Measurements from ENCODE around the gene AAK1.
"Not testable (repeated sequence)": the region's sequence is repeated elsewhere in the genome, so short reads cannot be mapped to it uniquely, and the experiment has no call there.

AAK1 gene

GRCh38 chr2:69477627-69478026 is 165.9 kb downstream of the AAK1 start:
- no peak for DNase-seq

- no peak for DNase-seq
Observed at GRCh38 chr2:69474688-69475087, 168.9 kb downstream of the AAK1 start.

- DNase-seq, result no peak
Observed at GRCh38 chr2:69471793-69472192, 171.7 kb downstream of the AAK1 start.

GRCh38 chr2:69470911-69471310 is 172.6 kb downstream of the AAK1 start:
- DNase-seq, result no peak

GRCh38 chr2:69469784-69470183 is 173.8 kb downstream of the AAK1 start:
- DNase-seq, result no peak

GRCh38 chr2:69469375-69469774 is 174.2 kb downstream of the AAK1 start:
- no peak for DNase-seq

GRCh38 chr2:69466728-69467127 is 176.8 kb downstream of the AAK1 start:
- DNase-seq, result no peak

- no peak for DNase-seq
Observed at GRCh38 chr2:69465513-69466456, 177.8 kb downstream of the AAK1 start.

- no peak for DNase-seq
Observed at GRCh38 chr2:69464575-69464974, 179.0 kb downstream of the AAK1 start.

GRCh38 chr2:69462780-69463179 is 180.8 kb downstream of the AAK1 start:
- no peak for DNase-seq

GRCh38 chr2:69461404-69461803 is 182.1 kb downstream of the AAK1 start:
- DNase-seq, result no peak

- no peak for DNase-seq
Observed at GRCh38 chr2:69459936-69460335, 183.6 kb downstream of the AAK1 start.

- no peak for DNase-seq
Observed at GRCh38 chr2:69456950-69457445, 186.5 kb downstream of the AAK1 start.

GRCh38 chr2:69456154-69456553 is 187.4 kb downstream of the AAK1 start:
- DNase-seq, result no peak

- no peak for DNase-seq
Observed at GRCh38 chr2:69454976-69455375, 188.6 kb downstream of the AAK1 start.

GRCh38 chr2:69453475-69454129 is 189.9 kb downstream of the AAK1 start:
- no peak for DNase-seq

- no peak for DNase-seq
Observed at GRCh38 chr2:69452687-69453086, 190.9 kb downstream of the AAK1 start.

GRCh38 chr2:69450735-69451416 is 192.7 kb downstream of the AAK1 start:
- DNase-seq, result no peak

GRCh38 chr2:69449906-69450305 is 193.6 kb downstream of the AAK1 start:
- DNase-seq, result no peak

- DNase-seq, result not testable (repeated sequence)
Observed at GRCh38 chr2:69443673-69444072, 199.9 kb downstream of the AAK1 start.

- DNase-seq, result not testable (repeated sequence)
Observed at GRCh38 chr2:69439499-69439898, 204.0 kb downstream of the AAK1 start.

GRCh38 chr2:69438580-69438979 is 205.0 kb downstream of the AAK1 start:
- no peak for DNase-seq

GRCh38 chr2:69437751-69438154 is 205.8 kb downstream of the AAK1 start:
- no peak for DNase-seq
